NB4 (cell line): ENCODE measurements around the gene SLC39A11.

Experiments
- DNase-seq: peaks from one replicate; pipeline ENCODE4 v3.0.0; 2010; ENCODE audit warnings: low read depth
- H3K4me3 ChIP-seq: one replicate; pipeline ENCODE4 v1.5.1; 2011; ENCODE audit warnings: mild to moderate bottlenecking, low read depth, low read length, moderate library complexity
- CTCF ChIP-seq: IDR thresholded peaks from one replicate; pipeline ENCODE4 v1.5.1; 2012; ENCODE audit warnings: low read depth, low read length
- MAX ChIP-seq: IDR thresholded peaks from 2 replicates; pipeline ENCODE4 v1.6.1; 2011; ENCODE audit warnings: low read depth, low read length
- MYC ChIP-seq: IDR thresholded peaks from 2 replicates; pipeline ENCODE4 v1.6.1; 2011; ENCODE audit warnings: low read depth, low read length
- POLR2A ChIP-seq: IDR thresholded peaks from 2 replicates; pipeline ENCODE4 v1.6.1; 2011; ENCODE audit warnings: mild to moderate bottlenecking; ENCODE audit not compliant: insufficient read length; ENCODE audit errors: extremely low read depth

SLC39A11 gene

GRCh38 chr17:72794152-72794551, 298.3 kb downstream of the SLC39A11 start:
- TF ChIP-seq MAX (no peak), CTCF (no peak), POLR2A (no peak), MYC (no peak)
- no peak for DNase-seq
- H3K4me3 ChIP-seq, result no peak overlapping the region

GRCh38 chr17:72792771-72793170, 299.7 kb downstream of the SLC39A11 start:
- no peak for TF ChIP-seq CTCF
- TF ChIP-seq MYC, result no peak
- no peak overlapping the region for H3K4me3 ChIP-seq
- no peak for DNase-seq

- TF ChIP-seq POLR2A (no peak), MYC (no peak), CTCF (no peak), MAX (no peak)
- no peak for DNase-seq
- no peak overlapping the region for H3K4me3 ChIP-seq
Measured at GRCh38 chr17:72790190-72790589, 302.3 kb downstream of the SLC39A11 start.

GRCh38 chr17:72789711-72790110, 302.8 kb downstream of the SLC39A11 start:
- TF ChIP-seq MAX (no peak), CTCF (no peak), POLR2A (no peak), MYC (no peak)
- H3K4me3 ChIP-seq, result no peak overlapping the region
- DNase-seq, result no peak

GRCh38 chr17:72788950-72789585, 303.4 kb downstream of the SLC39A11 start:
- no peak for TF ChIP-seq POLR2A
- no peak for DNase-seq
- no peak overlapping the region for H3K4me3 ChIP-seq

- no peak for DNase-seq
- TF ChIP-seq POLR2A (no peak), MYC (no peak), MAX (no peak), CTCF (no peak)
Measured at GRCh38 chr17:72786209-72786608, 306.3 kb downstream of the SLC39A11 start.

More at GRCh38 chr17:72786209-72786608, 306.3 kb downstream of the SLC39A11 start:
- H3K4me3 ChIP-seq, result no peak overlapping the region
